ENCODE data around the gene RNU5B-1. TPM values are rescaled to one million over a fixed set of nuclear protein-coding genes. Genes with fewer than 3 reads are reported as not detected.

RNU5B-1 gene
- total and polyA plus RNA-seq, 4 experiments from 2014 or later: 24.0 TPM; not detected in 3

DNA sequence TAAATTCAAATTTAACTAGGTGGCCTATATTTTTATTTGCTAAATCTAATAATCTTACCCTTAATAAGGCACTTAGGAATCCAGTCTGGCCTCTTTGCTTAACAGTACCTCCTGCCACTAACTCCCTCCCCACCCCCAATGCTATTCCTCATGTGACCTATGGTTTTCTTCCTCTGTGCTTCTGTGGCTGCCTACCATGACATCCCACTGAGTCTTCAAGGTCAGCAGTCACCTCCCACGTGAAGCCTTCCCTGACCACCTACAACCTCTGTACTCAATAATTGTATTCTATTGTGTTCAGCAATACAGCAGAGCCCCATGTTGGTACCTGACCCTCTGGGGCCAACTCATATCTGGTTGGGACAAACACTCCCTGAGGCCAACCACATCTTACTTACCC lies 27.5 kb upstream of the RNU5B-1 start:
- Mint-ChIP-seq H3K27ac (peak overlapping the region in 3 of 7 donors; percentile 12 to 52 (median 49)), H3K4me3 (no peak overlapping the region), H3K4me1 (peaks cover 17 to 36% (median 26%) of the 10 kb centered on the region in 4 donors), H3K9me3 (no peaks in the 10 kb centered on the region), H3K27me3 (no peaks in the 10 kb centered on the region), H3K36me3 (peaks cover 4 to 18% of the 10 kb centered on the region in 2 donors)
- no peak overlapping the region for H3K4me3 ChIP-seq (ENCODE audit: low read length in 2 of 2)
- no peaks in the 10 kb centered on the region for H3K9me3 ChIP-seq (ENCODE audit: control insufficient read depth in 1 of 2, low read length in 2 of 2)
- no peaks in the 10 kb centered on the region for H3K27me3 ChIP-seq (ENCODE audit: insufficient read depth, low read length)
- H3K27ac ChIP-seq (ENCODE audit: low read depth, low read length): no peak overlapping the region
- peaks cover 12% of the 10 kb centered on the region for H3K4me1 ChIP-seq (ENCODE audit: insufficient read depth, low read length)
- CTCF ChIA-PET (ENCODE audit: partially characterized antibody): interaction anchor here (1.1 kb wide), 1 partner anchor 11 kb away, joined by 3 read pairs; no protein-coding TSS in a partner anchor
- no peak for DNase-seq
- H3K36me3 ChIP-seq (ENCODE audit: insufficient read depth, low read length): no peaks in the 10 kb centered on the region
- POLR2A ChIA-PET (ENCODE audit: partially characterized antibody): interaction anchor here (2.4 kb wide), 1 partner anchor 10 kb away, joined by 13 read pairs; the partner anchor contains the start of gene PARP16
- intact Hi-C loops (cut with micrococcal nuclease): no loop called here

DNA sequence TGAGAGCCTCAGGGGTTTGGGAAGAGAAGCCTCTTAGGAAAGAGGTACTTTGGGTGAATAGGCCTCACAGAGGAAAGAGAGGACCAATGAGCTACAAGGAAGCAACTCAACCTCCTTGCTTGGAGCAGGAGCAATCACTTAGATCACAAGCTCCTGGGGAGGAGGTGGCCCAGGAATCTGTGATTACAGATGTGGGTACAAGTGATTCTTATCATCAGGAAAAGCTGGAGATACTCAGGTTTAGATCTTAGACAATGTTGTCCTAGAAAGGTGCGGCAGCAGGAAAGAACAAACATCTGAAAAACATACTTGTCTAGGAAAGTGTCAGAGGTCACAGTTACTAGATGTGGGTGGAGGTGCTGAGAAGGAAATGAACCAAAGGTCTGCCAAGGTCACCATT lies 26.0 kb upstream of the RNU5B-1 start:
- H3K9me3 Mint-ChIP-seq: no peaks in the 10 kb centered on the region
- H3K27me3 ChIP-seq (ENCODE audit: insufficient read depth, low read length): no peaks in the 10 kb centered on the region
- H3K4me1 ChIP-seq (ENCODE audit: insufficient read depth, low read length): peaks cover 16% of the 10 kb centered on the region
- no peak overlapping the region for H3K4me3 Mint-ChIP-seq
- H3K36me3 ChIP-seq (ENCODE audit: insufficient read depth, low read length): no peaks in the 10 kb centered on the region
- H3K4me3 ChIP-seq (ENCODE audit: low read length in 2 of 2): no peak overlapping the region
- intact Hi-C loops (cut with micrococcal nuclease): no loop called here
- no peak for DNase-seq
- ChIA-PET POLR2A (ENCODE audit: partially characterized antibody) (interaction anchor here (0.7 to 2.4 kb wide), 2 partner anchors 8 to 43 kb away, joined by 3 to 13 read pairs; partner anchors contain the start of gene PARP16), CTCF (ENCODE audit: partially characterized antibody) (interaction anchor here (1.1 to 1.9 kb wide), 2 partner anchors 8 to 19 kb away, joined by 3 to 7 read pairs; partner anchors contain the start of gene PARP16)
- no peaks in the 10 kb centered on the region for H3K27me3 Mint-ChIP-seq
- H3K36me3 Mint-ChIP-seq: peaks cover 4 to 21% of the 10 kb centered on the region in 2 donors
- H3K4me1 Mint-ChIP-seq: peaks cover 27 to 47% (median 37%) of the 10 kb centered on the region in 4 donors
- H3K27ac ChIP-seq (ENCODE audit: low read depth, low read length): no peak overlapping the region
- H3K9me3 ChIP-seq (ENCODE audit: control insufficient read depth in 1 of 2, low read length in 2 of 2): no peaks in the 10 kb centered on the region
- H3K27ac Mint-ChIP-seq: peak overlapping the region in 4 of 7 donors; percentile 2 to 79 (median 42)

DNA sequence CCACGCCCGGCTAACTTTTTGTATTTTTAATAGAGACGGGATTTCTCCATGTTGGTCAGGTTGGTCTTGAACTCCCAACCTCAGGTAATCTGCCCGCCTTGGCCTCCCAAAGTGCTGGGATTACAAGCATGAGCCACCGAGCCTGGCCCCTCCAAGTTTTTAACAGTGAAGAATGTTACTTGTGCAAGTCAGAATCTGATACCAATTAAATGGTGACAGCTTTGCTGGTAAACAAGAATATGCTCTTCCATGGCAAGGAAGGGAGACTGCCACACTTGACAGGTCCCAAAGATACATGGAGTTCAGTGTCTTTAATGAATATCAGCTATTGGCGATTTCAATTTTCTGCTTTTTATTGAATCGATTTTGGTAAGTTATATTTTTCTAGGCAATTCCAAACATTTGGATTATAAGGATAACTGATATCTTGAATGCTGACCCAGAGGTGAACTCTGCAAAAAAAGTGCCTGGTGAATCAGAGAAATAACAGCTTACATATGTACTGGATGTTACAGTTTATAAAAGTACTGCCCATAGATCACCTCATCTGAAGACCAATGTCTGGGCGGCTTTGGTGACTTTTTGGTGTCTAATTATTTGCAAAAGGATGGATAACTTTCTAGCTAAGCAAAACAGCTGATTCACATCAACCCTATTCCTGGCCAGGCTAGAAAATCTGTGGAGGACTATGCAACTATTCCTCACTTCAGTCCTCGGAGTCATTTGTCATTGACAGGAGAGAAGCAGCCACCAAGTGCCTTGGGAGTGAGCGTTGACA lies 19.0 kb upstream of the RNU5B-1 start:
- ChIA-PET POLR2A (ENCODE audit: partially characterized antibody) (interaction anchor here (1.0 to 5.3 kb wide), 12 partner anchors 8 to 1123 kb away, joined by 3 to 92 read pairs (median 8); partner anchors contain the start of genes CLPX, INTS14, PDCD7 and RNU5A-1), CTCF (ENCODE audit: partially characterized antibody) (interaction anchor here (0.7 to 4.3 kb wide), 7 partner anchors 12 to 1330 kb away, joined by 3 to 36 read pairs (median 6); partner anchors contain the start of gene RNU5B-1)
- Histone ChIP-seq H3K27ac (ENCODE audit: low read depth, low read length) (peak overlapping the region; percentile 86), H3K9me3 (ENCODE audit: control insufficient read depth in 1 of 2, low read length in 2 of 2) (no peaks in the 10 kb centered on the region), H3K4me3 (ENCODE audit: low read length in 2 of 2) (peak overlapping the region; percentile 68 to 78), H3K27me3 (ENCODE audit: insufficient read depth, low read length) (no peaks in the 10 kb centered on the region), H3K4me1 (ENCODE audit: insufficient read depth, low read length) (peaks cover 29% of the 10 kb centered on the region), H3K36me3 (ENCODE audit: insufficient read depth, low read length) (no peaks in the 10 kb centered on the region)
- H3K27ac Mint-ChIP-seq: peak overlapping the region; percentile 80 to 97 (median 94)
- H3K4me1 Mint-ChIP-seq: peaks cover 29 to 47% (median 34%) of the 10 kb centered on the region in 4 donors
- no peak for DNase-seq
- H3K27me3 Mint-ChIP-seq: no peaks in the 10 kb centered on the region
- intact Hi-C loops (cut with micrococcal nuclease): loop anchor here (1.0 to 5.0 kb wide), 4 partner anchors 19 to 1123 kb away; partner anchors contain the start of genes CLPX, PPIB, RNU5B-1 and SPG21
- peaks cover 0 to 7% of the 10 kb centered on the region in 2 donors for H3K36me3 Mint-ChIP-seq
- peak overlapping the region; percentile 87 to 92 (median 90) for H3K4me3 Mint-ChIP-seq
- H3K9me3 Mint-ChIP-seq: no peaks in the 10 kb centered on the region

DNA sequence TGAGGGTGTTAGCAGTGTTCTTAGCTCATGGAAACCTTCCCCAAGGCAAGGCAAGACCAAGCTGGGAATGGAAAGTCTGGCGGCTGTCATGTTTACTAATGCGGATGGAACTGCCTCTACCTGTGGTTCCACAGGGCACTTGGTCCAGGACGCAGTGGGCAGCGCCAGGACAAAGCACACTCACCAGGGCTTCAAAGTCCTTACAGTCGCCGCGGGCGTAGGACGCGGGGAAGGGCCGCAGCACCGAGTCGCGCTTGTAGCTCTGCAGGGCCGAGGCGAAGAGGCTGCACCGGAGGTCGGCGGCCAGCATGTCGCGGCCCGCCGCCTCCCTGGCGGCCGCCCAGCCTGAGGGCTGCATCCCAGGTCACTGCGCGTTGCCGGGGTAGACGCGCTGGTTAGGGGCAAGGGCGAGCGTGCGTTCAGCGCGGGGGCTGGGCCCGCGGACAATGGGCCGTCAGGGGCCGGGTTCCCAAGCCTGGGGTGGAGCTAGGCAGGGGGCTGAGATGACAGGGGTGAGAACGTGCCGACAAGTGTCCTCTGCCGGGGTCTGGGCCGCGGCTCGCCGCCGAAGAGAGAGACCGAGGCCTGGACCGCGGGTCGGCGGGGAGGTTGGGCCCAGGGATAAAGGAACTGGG lies 18.3 kb upstream of the RNU5B-1 start:
- no peaks in the 10 kb centered on the region for H3K9me3 Mint-ChIP-seq
- CTCF ChIA-PET (ENCODE audit: partially characterized antibody): interaction anchor here (0.7 to 4.3 kb wide), 14 partner anchors 8 to 1331 kb away, joined by 3 to 36 read pairs (median 4); partner anchors contain the start of genes CLPX and RNU5B-1
- H3K27ac ChIP-seq (ENCODE audit: low read depth, low read length): peak overlapping the region; percentile 86
- no peaks in the 10 kb centered on the region for H3K27me3 Mint-ChIP-seq
- peak overlapping the region; percentile 80 to 97 (median 94) for H3K27ac Mint-ChIP-seq
- intact Hi-C loops (cut with micrococcal nuclease): loop anchor here (1.0 to 5.0 kb wide), 4 partner anchors 18 to 1124 kb away; partner anchors contain the start of genes CLPX, PPIB, RNU5B-1 and SPG21
- POLR2A ChIA-PET (ENCODE audit: partially characterized antibody): interaction anchor here (0.9 to 5.3 kb wide), 20 partner anchors 8 to 1276 kb away, joined by 3 to 92 read pairs (median 4); partner anchors contain the start of genes CLPX, INTS14, PDCD7 and RNU5A-1
- H3K36me3 ChIP-seq (ENCODE audit: insufficient read depth, low read length): no peaks in the 10 kb centered on the region
- peaks cover 28 to 47% (median 34%) of the 10 kb centered on the region in 4 donors for H3K4me1 Mint-ChIP-seq
- no peaks in the 10 kb centered on the region for H3K9me3 ChIP-seq (ENCODE audit: control insufficient read depth in 1 of 2, low read length in 2 of 2)
- H3K27me3 ChIP-seq (ENCODE audit: insufficient read depth, low read length): no peaks in the 10 kb centered on the region
- peaks cover 0 to 7% of the 10 kb centered on the region in 2 donors for H3K36me3 Mint-ChIP-seq
- DNase-seq: peak in 2 of 5 donors; percentile 18 to 19
- H3K4me3 Mint-ChIP-seq: peak overlapping the region; percentile 87 to 92 (median 90)
- H3K4me3 ChIP-seq (ENCODE audit: low read length in 2 of 2): peak overlapping the region; percentile 68 to 78
- H3K4me1 ChIP-seq (ENCODE audit: insufficient read depth, low read length): peaks cover 29% of the 10 kb centered on the region

DNA sequence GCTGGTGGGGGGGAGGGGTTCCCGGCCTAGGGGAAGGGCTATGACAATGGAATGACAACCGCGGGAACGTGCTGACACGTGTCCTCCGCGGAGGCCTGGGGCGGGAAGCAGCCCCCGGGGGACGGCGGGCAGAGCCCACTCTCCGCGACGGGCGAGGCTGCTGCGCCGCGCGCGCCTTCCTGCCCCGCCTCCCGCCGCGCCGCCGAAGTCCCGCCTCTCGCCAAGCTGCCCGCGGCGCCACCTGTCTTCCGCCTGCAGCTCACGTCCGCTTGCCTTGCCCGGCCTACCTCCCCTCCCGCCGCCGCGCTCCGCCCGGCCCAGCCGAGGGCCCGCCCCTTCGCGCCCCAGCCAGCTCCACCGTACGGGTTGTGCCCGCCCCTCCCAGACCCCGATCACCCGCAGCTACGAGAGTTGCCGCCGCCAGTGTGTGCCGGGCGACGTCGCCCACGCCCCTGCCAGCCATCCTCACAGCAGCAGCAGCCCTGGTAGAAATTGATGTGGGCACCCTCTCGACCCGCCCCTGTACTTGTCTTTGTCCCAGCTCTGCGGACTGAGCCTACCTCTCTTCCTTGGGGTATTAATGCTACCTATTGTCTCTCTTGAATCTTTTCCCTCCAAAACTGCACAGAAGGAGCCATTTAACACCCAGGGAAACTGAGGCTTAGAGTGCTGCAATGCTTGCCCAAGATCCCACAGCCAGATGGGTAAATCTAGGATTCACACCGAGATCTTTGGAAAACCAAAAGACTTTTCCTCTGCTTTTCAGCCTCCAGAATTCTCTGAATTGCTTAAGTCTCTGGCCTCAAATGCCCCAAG lies 17.6 kb upstream of the RNU5B-1 start, which contains the start of gene PARP16:
Gene PARP16, minus strand, starts transcription at position 180 of the 816 bp plus-strand sequence. CDS start 457 bp downstream, outside the sequence.
- Mint-ChIP-seq H3K4me1 (peaks cover 28 to 43% (median 34%) of the 10 kb centered on the region in 4 donors), H3K27me3 (no peaks in the 10 kb centered on the region)
- intact Hi-C loops (cut with micrococcal nuclease): loop anchor here (1.0 to 5.0 kb wide), 5 partner anchors 8 to 1125 kb away; partner anchors contain the start of genes CLPX, PPIB, RNU5B-1 and SPG21

DNA sequence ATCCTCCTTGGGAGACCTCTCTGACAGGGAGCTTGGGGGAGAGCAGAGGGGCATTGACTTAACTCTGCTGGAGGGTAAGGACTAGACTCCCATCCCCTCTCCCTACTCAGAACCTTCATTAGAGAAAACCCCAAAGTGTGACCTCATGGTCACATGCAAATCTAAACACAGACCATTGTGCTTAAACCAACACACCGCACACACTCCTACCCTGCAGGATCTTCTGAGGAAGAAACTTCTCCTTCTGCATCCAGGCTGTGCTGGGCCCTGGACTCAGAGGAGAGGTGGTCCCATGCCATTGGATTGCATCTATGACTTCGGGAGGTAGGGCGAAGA lies 17.0 kb upstream of the RNU5B-1 start:
- Histone ChIP-seq H3K27me3 (ENCODE audit: insufficient read depth, low read length) (no peaks in the 10 kb centered on the region), H3K9me3 (ENCODE audit: control insufficient read depth in 1 of 2, low read length in 2 of 2) (no peaks in the 10 kb centered on the region), H3K4me1 (ENCODE audit: insufficient read depth, low read length) (peaks cover 28% of the 10 kb centered on the region), H3K36me3 (ENCODE audit: insufficient read depth, low read length) (no peaks in the 10 kb centered on the region), H3K27ac (ENCODE audit: low read depth, low read length) (peak overlapping the region; percentile 86), H3K4me3 (ENCODE audit: low read length in 2 of 2) (no peak overlapping the region)
- peaks cover 0 to 5% of the 10 kb centered on the region in 2 donors for H3K36me3 Mint-ChIP-seq
- H3K27ac Mint-ChIP-seq: peak overlapping the region; percentile 80 to 97 (median 95)
- H3K4me1 Mint-ChIP-seq: peaks cover 25 to 38% (median 29%) of the 10 kb centered on the region in 4 donors
- peak overlapping the region; percentile 87 to 92 (median 90) for H3K4me3 Mint-ChIP-seq
- H3K27me3 Mint-ChIP-seq: no peaks in the 10 kb centered on the region
- ChIA-PET POLR2A (ENCODE audit: partially characterized antibody) (interaction anchor here (0.5 to 5.3 kb wide), 12 partner anchors 9 to 1136 kb away, joined by 3 to 92 read pairs (median 8); partner anchors contain the start of genes CLPX, PDCD7, RNU5A-1 and RNU5B-1), CTCF (ENCODE audit: partially characterized antibody) (interaction anchor here (1.0 to 4.3 kb wide), 8 partner anchors 10 to 102 kb away, joined by 4 to 36 read pairs (median 6); partner anchors contain the start of genes CLPX and RNU5B-1)
- no peak for DNase-seq
- intact Hi-C loops (cut with micrococcal nuclease): loop anchor here (1.0 to 5.0 kb wide), 2 partner anchors 8 to 1125 kb away; partner anchors contain the start of gene PPIB
- H3K9me3 Mint-ChIP-seq: no peaks in the 10 kb centered on the region

More for the DNA sequence above, 17.6 kb upstream of the RNU5B-1 start, which contains the start of gene PARP16:
- H3K4me3 Mint-ChIP-seq: peak within 1 kb of the TSS; percentile 87 to 92 (median 90)
- H3K27ac ChIP-seq (ENCODE audit: low read depth, low read length): peak within 1 kb of the TSS; percentile 86
- H3K36me3 ChIP-seq (ENCODE audit: insufficient read depth, low read length): no peaks in the 10 kb centered on the region
- H3K27me3 ChIP-seq (ENCODE audit: insufficient read depth, low read length): no peaks in the 10 kb centered on the region
- H3K4me3 ChIP-seq (ENCODE audit: low read length in 2 of 2): peak within 1 kb of the TSS; percentile 68 to 78
- peaks cover 0 to 7% of the 10 kb centered on the region in 2 donors for H3K36me3 Mint-ChIP-seq
- H3K9me3 ChIP-seq (ENCODE audit: control insufficient read depth in 1 of 2, low read length in 2 of 2): no peaks in the 10 kb centered on the region
- POLR2A ChIA-PET (ENCODE audit: partially characterized antibody): interaction anchor here (0.5 to 5.3 kb wide), 21 partner anchors 9 to 1277 kb away, joined by 3 to 92 read pairs (median 4); partner anchors contain the start of genes CLPX, INTS14, PDCD7 and RNU5A-1
- peak within 1 kb of the TSS; percentile 80 to 97 (median 95) for H3K27ac Mint-ChIP-seq
- no peaks in the 10 kb centered on the region for H3K9me3 Mint-ChIP-seq
- DNase-seq: peak; percentile 89 to 92 (median 90)
- H3K4me1 ChIP-seq (ENCODE audit: insufficient read depth, low read length): peaks cover 29% of the 10 kb centered on the region
- CTCF ChIA-PET (ENCODE audit: partially characterized antibody): interaction anchor here (0.8 to 4.3 kb wide), 12 partner anchors 9 to 253 kb away, joined by 3 to 36 read pairs (median 5); partner anchors contain the start of genes CLPX and RNU5B-1
